H9 (cell line): ENCODE data around the gene ST6GALNAC3. TPM values are rescaled to one million over a fixed set of nuclear protein-coding genes. Genes with fewer than 3 reads are reported as not detected.

Experiments used
- DNase-seq: peaks from one replicate; pipeline ENCODE4 v3.0.0-alpha.2; 2017
- H2AFZ ChIP-seq: one replicate; pipeline ENCODE4 v1.6.1; 2013; ENCODE audit warnings: mild to moderate bottlenecking, low read length, control low read depth, moderate library complexity
- H2AK5ac ChIP-seq: 2 replicates; pipeline ENCODE4 v1.6.1; 2013; ENCODE audit warnings: low read length, control low read depth, mixed read lengths; ENCODE audit not compliant: insufficient read length
- H2BK120ac ChIP-seq: one replicate; pipeline ENCODE4 v1.6.1; 2013; ENCODE audit warnings: low read depth, mild to moderate bottlenecking, low read length, control low read depth, inconsistent platforms; ENCODE audit not compliant: poor library complexity, severe bottlenecking
- H2BK12ac ChIP-seq: 2 replicates; pipeline ENCODE4 v1.6.1; 2013; ENCODE audit warnings: low read length, control low read depth, mixed read lengths, low read depth; ENCODE audit not compliant: insufficient read length
- H2BK15ac ChIP-seq: 2 replicates; pipeline ENCODE4 v1.6.1; 2013; ENCODE audit warnings: low read depth, low read length, control low read depth
- H2BK20ac ChIP-seq: one replicate; pipeline ENCODE4 v1.6.1; 2013; ENCODE audit warnings: low read depth, mild to moderate bottlenecking, low read length, control low read depth, inconsistent platforms; ENCODE audit not compliant: poor library complexity, severe bottlenecking
- H2BK5ac ChIP-seq: 2 replicates; pipeline ENCODE4 v1.6.1; 2013; ENCODE audit warnings: low read length, control low read depth, mixed read lengths; ENCODE audit not compliant: insufficient read length
- H3K14ac ChIP-seq: 2 replicates; pipeline ENCODE4 v1.6.1; 2013; ENCODE audit warnings: low read length, control low read depth; ENCODE audit not compliant: insufficient read depth
- H3K18ac ChIP-seq: 2 replicates; pipeline ENCODE4 v1.6.1; 2013; ENCODE audit warnings: low read depth, mild to moderate bottlenecking, mixed read lengths, low read length, control low read depth; ENCODE audit not compliant: insufficient read length
- H3K23ac ChIP-seq: 2 replicates; pipeline ENCODE4 v1.6.1; 2013; ENCODE audit warnings: low read length, control low read depth, mixed read lengths, low read depth; ENCODE audit not compliant: insufficient read length
- H3K23me2 ChIP-seq: 2 replicates; pipeline ENCODE4 v1.6.1; 2013; ENCODE audit warnings: low read depth, mild to moderate bottlenecking, mixed read lengths, low read length, control low read depth; ENCODE audit not compliant: insufficient read length, poor library complexity, severe bottlenecking
- H3K27ac ChIP-seq: 2 replicates; pipeline ENCODE4 v1.5.1; 2013; ENCODE audit warnings: low read length, control low read depth, mixed read lengths, low read depth; ENCODE audit not compliant: insufficient read length
- H3K27me3 ChIP-seq: 2 replicates; pipeline ENCODE4 v1.6.1; 2013; ENCODE audit warnings: low read length, control low read depth, inconsistent platforms; ENCODE audit not compliant: insufficient read depth
- H3K4ac ChIP-seq: 2 replicates; pipeline ENCODE4 v1.6.1; 2013; ENCODE audit warnings: low read depth, mild to moderate bottlenecking, control low read depth, inconsistent platforms, low read length, moderate library complexity
- H3K4me1 ChIP-seq: 2 replicates; pipeline ENCODE4 v1.6.1; 2013; ENCODE audit warnings: low read length, control low read depth, inconsistent platforms; ENCODE audit not compliant: insufficient read depth
- H3K4me2 ChIP-seq: 2 replicates; pipeline ENCODE4 v1.6.1; 2013; ENCODE audit warnings: low read length, control low read depth, mixed read lengths; ENCODE audit not compliant: insufficient read length, insufficient read depth
- H3K56ac ChIP-seq: 2 replicates; pipeline ENCODE4 v1.6.1; 2013; ENCODE audit warnings: low read depth, mild to moderate bottlenecking, mixed read lengths, low read length, control low read depth; ENCODE audit not compliant: insufficient read length
- H3K79me1 ChIP-seq: 2 replicates; pipeline ENCODE4 v1.6.1; 2013; ENCODE audit warnings: low read depth, mild to moderate bottlenecking, moderate library complexity, low read length, control low read depth, inconsistent platforms; ENCODE audit not compliant: insufficient read depth, poor library complexity, severe bottlenecking
- H3K79me2 ChIP-seq: 2 replicates; pipeline ENCODE4 v1.6.1; 2013; ENCODE audit warnings: low read length, control low read depth, inconsistent platforms; ENCODE audit not compliant: insufficient read depth
- H3K9ac ChIP-seq: 2 replicates; pipeline ENCODE4 v1.6.1; 2013; ENCODE audit warnings: low read length, control low read depth, mixed read lengths; ENCODE audit not compliant: insufficient read length; ENCODE audit errors: extremely low read depth
- H3K9me3 ChIP-seq: one replicate; pipeline ENCODE4 v1.6.1; 2013; ENCODE audit warnings: low read depth, low read length, inconsistent platforms; ENCODE audit not compliant: control insufficient read depth
- H3T11ph ChIP-seq: one replicate; pipeline ENCODE4 v1.6.1; 2013; ENCODE audit warnings: mild to moderate bottlenecking, low read length, control low read depth, inconsistent platforms
- H4K20me1 ChIP-seq: one replicate; pipeline ENCODE4 v1.6.1; 2013; ENCODE audit not compliant: control insufficient read depth, insufficient read length, insufficient read depth
- H4K5ac ChIP-seq: 2 replicates; pipeline ENCODE4 v1.6.1; 2013; ENCODE audit warnings: low read depth, mild to moderate bottlenecking, mixed read lengths, low read length, control low read depth; ENCODE audit not compliant: insufficient read length
- H4K8ac ChIP-seq: replicated peaks from 2 replicates; pipeline ENCODE4 v1.6.1; 2013; ENCODE audit warnings: low read length, control low read depth, mixed read lengths, low read depth; ENCODE audit not compliant: insufficient read length
- H4K91ac ChIP-seq: 2 replicates; pipeline ENCODE4 v1.6.1; 2013; ENCODE audit warnings: low read depth, mild to moderate bottlenecking, moderate library complexity, mixed read lengths, low read length, control low read depth; ENCODE audit not compliant: insufficient read length
- H3K27ac Mint-ChIP-seq, 3 experiments: 2 replicates in 2 of 3; 3 replicates in 1 of 3; pipeline ENCODE4 v1.8.0; 2020 to 2021; ENCODE audit warnings: mixed read lengths in 3 of 3, mild to moderate bottlenecking in 1 of 3, moderate library complexity in 1 of 3
- H3K27me3 Mint-ChIP-seq: 2 replicates; pipeline ENCODE4 v1.8.0; 2021; ENCODE audit warnings: low read depth, mild to moderate bottlenecking, moderate library complexity, mixed read lengths
- H3K36me3 Mint-ChIP-seq, 3 experiments: 2 replicates in 2 of 3; 3 replicates in 1 of 3; pipeline ENCODE4 v1.8.0; 2020 to 2021; ENCODE audit warnings: low read depth in 3 of 3, mixed read lengths in 3 of 3; ENCODE audit not compliant: insufficient read depth in 1 of 3
- H3K4me1 Mint-ChIP-seq, 2 experiments: 2 replicates each; pipeline ENCODE4 v1.8.0; 2020; ENCODE audit warnings: mixed read lengths in 2 of 2
- H3K4me3 Mint-ChIP-seq, 2 experiments: 2 replicates in 1 of 2; 3 replicates in 1 of 2; pipeline ENCODE4 v1.8.0; 2020 to 2021; ENCODE audit warnings: mild to moderate bottlenecking in 2 of 2, mixed read lengths in 2 of 2, moderate library complexity in 1 of 2
- H3K9me3 Mint-ChIP-seq, 2 experiments: 2 replicates in 1 of 2; 3 replicates in 1 of 2; pipeline ENCODE4 v1.8.0; 2020; ENCODE audit warnings: mild to moderate bottlenecking in 2 of 2, mixed read lengths in 2 of 2, moderate library complexity in 1 of 2
- WGBS: extraction: QIAGEN DNeasy Blood & Tissue Kit; methylation state at CpG from one replicate; pipeline ENCODE4 v1.1.7; 2013; ENCODE audit warnings: missing lambda C conversion rate, low lambda C conversion rate, mixed read lengths; ENCODE audit not compliant: insufficient read length; ENCODE audit errors: extremely low coverage; 5-methylcytosine and 5-hydroxymethylcytosine counted together
- total RNA-seq: library from RNA; stranded (reverse); gene quantifications from 2 replicates; pipeline ENCODE4 v1.2.1, GENCODE V29; 2021
- TF ChIP-seq, protein P1 (sequence below): fragments of 200-600 bp; sonication (generic); conservative IDR thresholded peaks from 3 replicates; pipeline ENCODE4 v1.8.0; 2021; ENCODE audit warnings: antibody characterized with exemption, mild to moderate bottlenecking

ST6GALNAC3 gene
- total RNA-seq, 1 experiment from 2014 or later: 11.2 TPM

GRCh38 chr1:76291737-76292136, 217.2 kb downstream of the ST6GALNAC3 start:
- Mint-ChIP-seq H3K36me3 (no peaks in the 10 kb centered on the region), H3K9me3 (no peaks in the 10 kb centered on the region), H3K4me1 (peaks cover 52 to 66% of the 10 kb centered on the region in 2 experiments), H3K4me3 (no peak overlapping the region), H3K27ac (no peak overlapping the region), H3K27me3 (no peaks in the 10 kb centered on the region)
- peaks cover 8% of the 10 kb centered on the region; the same call in 1 of the 2 replicates for H3K4me1 ChIP-seq
- DNase-seq: no peak
- H3K79me1 ChIP-seq: no peaks in the 10 kb centered on the region
- no peak overlapping the region for H2AK5ac ChIP-seq
- WGBS: no CpG with 5 or more reads among the region's 1 CpG
- H4K5ac ChIP-seq: no peak overlapping the region
- no peak overlapping the region for H2BK12ac ChIP-seq
- no peaks in the 10 kb centered on the region for H3K9me3 ChIP-seq
- H3K56ac ChIP-seq: no peak overlapping the region
- H4K20me1 ChIP-seq: no peaks in the 10 kb centered on the region
- no peak overlapping the region for H3K9ac ChIP-seq
- H3K14ac ChIP-seq: no peak overlapping the region
- H3K4me2 ChIP-seq: no peak overlapping the region
- H2BK15ac ChIP-seq: no peak overlapping the region
- TF ChIP-seq, protein P1, sequence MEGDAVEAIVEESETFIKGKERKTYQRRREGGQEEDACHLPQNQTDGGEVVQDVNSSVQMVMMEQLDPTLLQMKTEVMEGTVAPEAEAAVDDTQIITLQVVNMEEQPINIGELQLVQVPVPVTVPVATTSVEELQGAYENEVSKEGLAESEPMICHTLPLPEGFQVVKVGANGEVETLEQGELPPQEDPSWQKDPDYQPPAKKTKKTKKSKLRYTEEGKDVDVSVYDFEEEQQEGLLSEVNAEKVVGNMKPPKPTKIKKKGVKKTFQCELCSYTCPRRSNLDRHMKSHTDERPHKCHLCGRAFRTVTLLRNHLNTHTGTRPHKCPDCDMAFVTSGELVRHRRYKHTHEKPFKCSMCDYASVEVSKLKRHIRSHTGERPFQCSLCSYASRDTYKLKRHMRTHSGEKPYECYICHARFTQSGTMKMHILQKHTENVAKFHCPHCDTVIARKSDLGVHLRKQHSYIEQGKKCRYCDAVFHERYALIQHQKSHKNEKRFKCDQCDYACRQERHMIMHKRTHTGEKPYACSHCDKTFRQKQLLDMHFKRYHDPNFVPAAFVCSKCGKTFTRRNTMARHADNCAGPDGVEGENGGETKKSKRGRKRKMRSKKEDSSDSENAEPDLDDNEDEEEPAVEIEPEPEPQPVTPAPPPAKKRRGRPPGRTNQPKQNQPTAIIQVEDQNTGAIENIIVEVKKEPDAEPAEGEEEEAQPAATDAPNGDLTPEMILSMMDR: no peak
- H3K4ac ChIP-seq: no peak overlapping the region
- no peak overlapping the region for H4K8ac ChIP-seq
- H2BK20ac ChIP-seq: no peak overlapping the region
- H3T11ph ChIP-seq: no peak overlapping the region
- H3K27ac ChIP-seq: no peak overlapping the region
- no peak overlapping the region for H2AFZ ChIP-seq
- no peaks in the 10 kb centered on the region for H3K27me3 ChIP-seq
- no peak overlapping the region for H2BK5ac ChIP-seq
- no peaks in the 10 kb centered on the region for H3K23me2 ChIP-seq
- H3K79me2 ChIP-seq: no peaks in the 10 kb centered on the region
- H3K23ac ChIP-seq: no peak overlapping the region
- H4K91ac ChIP-seq: no peak overlapping the region
- H2BK120ac ChIP-seq: no peak overlapping the region
- H3K18ac ChIP-seq: no peak overlapping the region
